ENCODE measurements around the gene ZSCAN12. TPM values are rescaled to one million over a fixed set of nuclear protein-coding genes. Genes with fewer than 3 reads are reported as not detected.

ZSCAN12 gene
- total and polyA plus RNA-seq, 11 donors, result 0.99 to 4.0 (median 2.7) TPM

GRCh38 chr6:28443112-28443773 is 43.7 kb upstream of the ZSCAN12 start, which contains the start of gene ZSCAN23:
TSS of gene ZSCAN23 (minus strand) at chr6:28443491. CDS start at chr6:28436266, 7,225 bp downstream.
- peaks cover 0 to 7% (median 0%) of the 10 kb centered on the region in 9 donors for H3K36me3 ChIP-seq
- H3K9me3 ChIP-seq, result no peaks in the 10 kb centered on the region
- intact Hi-C loops (cut with DNase I), result no loop called here
- peak in 1 of 2 donors; percentile 25 for TF ChIP-seq POLR2A (IDR thresholded peaks at IDR 0.05)
- no peak for TF ChIP-seq CTCF (IDR thresholded peaks at IDR 0.05)
- WGBS, 4 donors, result 0 to 1% (median 1%) methylated on average over 31 to 32 of the region's 32 CpGs
- H3K4me1 ChIP-seq, result peaks cover 0 to 13% (median 4%) of the 10 kb centered on the region in 12 donors
- peak within 1 kb of the TSS; percentile 38 to 90 (median 74) for H3K4me3 ChIP-seq
- ATAC-seq, result peak; percentile 78 to 99 (median 97)
- DNase-seq, result peak; percentile 62 to 84 (median 80)
- H3K27ac ChIP-seq, result peak within 1 kb of the TSS in 8 of 12 donors; percentile 35 to 78 (median 58)
- peaks cover 0 to 32% (median 25%) of the 10 kb centered on the region in 9 donors for H3K27me3 ChIP-seq

- WGBS, 4 donors, result 53 to 63% (median 57%) methylated on average over 7 of the region's 7 CpGs
- DNase-seq (no peak), ATAC-seq (peak in 1 of 4 donors; percentile 6)
- Histone ChIP-seq H3K27me3 (peaks cover 0 to 26% (median 20%) of the 10 kb centered on the region in 9 donors), H3K9me3 (no peaks in the 10 kb centered on the region), H3K27ac (peak overlapping the region in 3 of 12 donors; percentile 35 to 78 (median 52)), H3K4me3 (peak overlapping the region; percentile 38 to 90 (median 74)), H3K36me3 (peaks cover 0 to 7% (median 0%) of the 10 kb centered on the region in 9 donors), H3K4me1 (peaks cover 0 to 13% (median 4%) of the 10 kb centered on the region in 12 donors)
- intact Hi-C loops (cut with DNase I), result no loop called here
- no peak for TF ChIP-seq CTCF (IDR thresholded peaks at IDR 0.05)
- no peak for TF ChIP-seq POLR2A (IDR thresholded peaks at IDR 0.05)
These were observed 43.0 kb upstream of the ZSCAN12 start for GRCh38 chr6:28442586-28442985.

- no peaks in the 10 kb centered on the region for H3K4me1 ChIP-seq
- intact Hi-C loops (cut with DNase I), result no loop called here
- no peak for DNase-seq
- peaks cover 0 to 39% (median 0%) of the 10 kb centered on the region in 9 donors for H3K36me3 ChIP-seq
- H3K27ac ChIP-seq, result no peak overlapping the region
- no peaks in the 10 kb centered on the region for H3K27me3 ChIP-seq
- WGBS, 4 donors, result 82 to 96% (median 92%) methylated on average over 3 of the region's 3 CpGs
- no peak for ATAC-seq
- no peak overlapping the region for H3K4me3 ChIP-seq
- H3K9me3 ChIP-seq, result no peaks in the 10 kb centered on the region
- no peak for TF ChIP-seq POLR2A (IDR thresholded peaks at IDR 0.05)
- TF ChIP-seq CTCF (IDR thresholded peaks at IDR 0.05), result no peak
These were observed 36.9 kb upstream of the ZSCAN12 start for GRCh38 chr6:28436404-28436803.

- intact Hi-C loops (cut with DNase I), result no loop called here
- H3K4me1 ChIP-seq, result no peaks in the 10 kb centered on the region
- TF ChIP-seq CTCF (IDR thresholded peaks at IDR 0.05), result no peak
- TF ChIP-seq POLR2A (IDR thresholded peaks at IDR 0.05), result no peak
- peaks cover 0 to 34% (median 0%) of the 10 kb centered on the region in 9 donors for H3K36me3 ChIP-seq
- no peak overlapping the region for H3K27ac ChIP-seq
- H3K9me3 ChIP-seq, result no peaks in the 10 kb centered on the region
- ATAC-seq (no peak), DNase-seq (no peak)
- H3K27me3 ChIP-seq, result no peaks in the 10 kb centered on the region
- no peak overlapping the region for H3K4me3 ChIP-seq
These were observed 33.6 kb upstream of the ZSCAN12 start for GRCh38 chr6:28433119-28433518.
